Measurements from ENCODE around the gene CDC7.

CDC7 gene

DNA sequence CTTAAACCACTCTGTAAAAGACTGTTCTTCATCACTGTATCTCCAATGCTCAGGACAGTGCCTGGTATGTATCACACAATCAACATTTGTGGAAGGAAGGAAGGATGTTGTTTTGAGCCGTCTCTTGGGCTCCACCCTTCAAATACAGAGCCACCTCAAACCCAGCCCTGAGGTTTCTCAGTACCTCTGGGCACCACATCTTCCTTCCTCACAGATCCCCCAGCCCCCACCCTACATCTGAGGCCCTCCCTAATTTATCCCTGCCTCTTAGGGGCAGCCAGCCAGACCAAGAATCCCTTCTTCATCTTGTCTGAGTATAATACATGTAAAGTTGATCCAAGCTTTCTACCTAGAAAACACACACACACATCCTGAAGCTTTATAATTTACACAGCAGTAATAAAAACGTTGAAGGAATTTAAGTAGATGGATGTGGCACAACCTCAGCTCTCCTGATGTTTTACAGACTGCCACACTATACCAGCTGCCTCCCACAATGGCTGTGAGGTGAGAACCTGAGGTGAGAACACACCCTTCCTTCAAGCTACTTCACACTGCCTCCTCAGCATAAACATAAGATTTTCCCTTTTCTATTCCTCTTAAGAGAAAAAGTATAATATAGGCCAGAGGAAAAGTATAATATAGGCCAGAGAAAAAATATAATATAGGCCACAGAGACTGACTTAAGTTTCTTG is 48.5 kb downstream of the CDC7 start:
- DNase-seq = no peak

DNA sequence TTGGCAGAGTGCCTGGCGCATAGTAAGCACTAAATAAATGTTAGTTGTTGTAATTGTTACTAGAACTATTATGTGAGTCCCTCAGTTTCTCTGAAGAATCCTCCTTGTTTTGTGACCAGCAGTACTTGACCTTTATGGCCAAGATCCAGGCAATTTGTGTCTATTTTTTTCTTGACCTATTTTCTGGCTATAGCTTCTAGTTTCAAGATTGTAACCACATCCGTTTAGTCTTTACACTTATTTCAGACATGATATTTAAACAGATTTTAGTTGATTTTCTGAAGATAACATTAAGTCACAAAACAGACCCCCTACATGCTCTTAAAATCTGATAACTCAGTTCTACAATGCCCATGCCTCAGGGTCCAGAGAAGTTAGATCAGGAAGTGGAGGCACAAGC is 50.3 kb downstream of the CDC7 start:
- DNase-seq = no peak

DNA sequence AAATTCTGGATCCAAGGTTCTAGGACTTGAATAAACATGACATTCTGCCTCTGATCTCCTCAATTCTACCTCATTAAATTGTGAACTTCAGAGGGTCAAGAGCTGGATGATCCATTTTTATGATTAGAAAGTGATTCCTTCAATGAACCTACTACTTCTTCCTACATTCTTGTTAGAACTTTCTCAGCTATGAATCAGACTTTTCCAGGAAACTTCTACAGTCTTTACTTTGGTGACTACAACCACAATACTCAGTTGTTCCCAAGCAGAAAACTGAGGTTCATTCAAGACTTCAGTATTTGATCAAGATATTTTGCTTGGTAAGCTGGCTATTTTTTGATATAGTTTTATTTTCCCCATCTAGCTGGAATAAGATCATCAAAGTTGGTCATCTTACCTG is 51.4 kb downstream of the CDC7 start:
- DNase-seq = no peak

DNA sequence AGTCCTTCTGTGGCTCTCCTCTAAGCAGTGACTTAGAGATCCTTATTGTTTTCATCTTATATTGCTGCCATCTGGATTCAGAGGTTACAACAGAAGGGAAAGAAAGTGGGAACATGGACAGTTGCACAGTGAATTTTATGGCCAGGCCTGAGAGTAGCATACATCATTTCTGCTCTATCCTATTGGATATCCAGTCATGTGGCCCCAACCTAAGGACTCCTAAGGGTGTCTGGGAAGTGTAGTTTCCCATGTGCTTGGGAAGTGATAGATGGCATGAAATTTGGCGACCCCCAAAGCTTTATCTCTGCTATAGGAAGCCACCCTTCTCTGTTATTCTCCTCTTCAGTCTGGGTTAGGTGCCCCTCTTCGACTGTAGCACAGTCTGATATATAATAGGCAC is 51.9 kb downstream of the CDC7 start:
- no peak for DNase-seq

DNA sequence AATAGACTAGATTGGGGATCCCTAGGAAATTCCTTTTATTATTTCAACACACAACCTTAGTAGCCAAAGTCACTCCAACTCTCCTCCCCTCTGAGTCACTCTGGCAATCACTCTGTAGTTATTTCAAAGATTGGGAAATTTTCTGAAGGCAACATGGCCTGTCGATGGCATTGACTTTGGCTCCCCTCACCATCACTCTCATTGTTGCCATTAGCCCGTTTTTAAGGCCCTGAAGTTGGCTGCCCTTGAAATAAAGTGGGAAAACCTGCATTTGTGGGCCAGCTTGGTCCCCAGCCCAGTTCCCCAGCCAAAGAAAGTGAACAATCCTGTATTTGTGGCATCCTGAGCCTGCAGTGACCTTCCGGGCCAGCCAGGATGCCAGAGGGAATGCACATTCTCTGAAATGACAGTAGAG is 52.5 kb downstream of the CDC7 start:
- no peak for DNase-seq

DNA sequence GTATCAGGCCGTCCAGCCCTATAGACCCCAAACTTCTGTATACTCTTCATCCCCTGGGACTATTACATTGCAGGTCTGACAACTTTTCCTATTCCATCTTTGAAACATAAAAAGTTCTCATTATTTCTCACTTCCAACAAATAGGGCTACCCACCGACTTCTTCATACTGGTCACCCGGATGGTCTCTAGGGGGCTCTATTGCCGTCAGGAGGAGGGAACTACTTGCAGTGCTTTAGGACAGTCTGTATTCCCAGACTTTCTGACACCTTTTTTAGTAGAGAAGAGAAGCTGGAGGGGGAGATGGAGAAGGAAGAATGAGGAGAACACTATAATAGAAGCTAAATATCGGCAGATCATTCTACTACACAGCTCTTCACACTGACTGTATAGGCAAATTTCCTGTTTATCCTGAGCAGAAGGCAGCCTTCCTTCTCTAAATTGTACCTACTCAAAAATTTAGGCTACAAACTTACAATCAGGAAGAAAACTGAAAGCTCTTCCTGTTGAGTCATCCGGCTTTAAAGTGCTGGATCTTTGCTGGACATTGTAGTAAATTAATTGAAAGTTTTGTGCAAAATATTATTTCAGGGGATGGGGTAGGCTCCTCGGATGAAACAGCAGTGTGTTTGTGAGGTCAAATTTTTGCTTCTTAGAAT is 54.6 kb downstream of the CDC7 start:
- no peak for DNase-seq

DNA sequence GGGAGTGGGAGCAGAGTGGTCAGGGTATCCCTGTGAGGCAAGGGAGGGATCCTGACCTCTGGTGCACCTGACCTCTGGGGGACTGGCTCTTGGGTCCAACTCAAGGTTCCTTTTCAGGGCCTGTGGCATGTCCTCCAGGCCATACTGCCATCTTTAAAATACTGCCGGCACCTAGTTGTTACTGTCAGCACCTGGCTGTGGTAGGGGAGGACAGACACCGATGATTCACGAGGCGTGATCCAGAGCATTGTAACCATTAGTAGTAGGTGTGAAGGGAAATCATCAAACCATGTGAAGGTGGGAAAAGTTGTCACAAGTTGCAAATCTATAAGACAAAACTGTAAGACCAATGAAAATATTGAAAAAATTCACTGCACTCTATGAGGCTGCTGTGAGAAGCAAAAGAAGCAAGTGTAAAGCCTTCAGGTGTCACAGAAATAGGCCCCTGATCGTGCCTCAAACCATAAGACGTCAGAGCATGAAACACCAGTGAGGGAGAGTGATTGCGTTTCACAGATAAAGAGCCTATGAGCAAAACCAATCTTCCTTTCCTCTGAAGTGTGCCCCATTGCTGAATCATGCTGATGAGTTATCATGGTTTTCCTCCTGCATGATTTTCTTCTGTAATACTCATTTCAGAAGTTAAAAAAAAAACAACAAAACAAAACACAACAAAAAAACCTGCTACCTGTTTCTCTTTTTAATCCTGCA is 55.3 kb downstream of the CDC7 start:
- peak; percentile 38 for DNase-seq

DNA sequence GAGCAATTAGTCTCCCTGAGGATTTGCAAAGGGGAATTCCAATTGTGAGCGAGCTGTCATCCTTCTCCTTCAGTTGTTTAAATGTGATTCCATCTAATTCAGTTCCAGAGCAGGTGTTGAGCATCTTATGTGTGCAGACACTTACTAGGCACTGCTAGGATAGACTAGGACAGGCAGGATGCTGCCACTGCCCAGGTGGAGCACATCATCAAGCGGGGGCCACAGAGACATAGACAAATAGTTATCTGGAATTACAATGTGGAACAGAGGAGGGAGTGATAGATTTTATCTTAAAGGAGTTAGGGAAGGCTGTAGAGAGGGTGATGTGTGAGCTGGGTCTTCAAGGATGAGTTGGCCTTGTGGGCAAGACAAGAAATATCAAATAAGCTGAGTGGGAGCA is 55.9 kb downstream of the CDC7 start:
- DNase-seq = no peak

DNA sequence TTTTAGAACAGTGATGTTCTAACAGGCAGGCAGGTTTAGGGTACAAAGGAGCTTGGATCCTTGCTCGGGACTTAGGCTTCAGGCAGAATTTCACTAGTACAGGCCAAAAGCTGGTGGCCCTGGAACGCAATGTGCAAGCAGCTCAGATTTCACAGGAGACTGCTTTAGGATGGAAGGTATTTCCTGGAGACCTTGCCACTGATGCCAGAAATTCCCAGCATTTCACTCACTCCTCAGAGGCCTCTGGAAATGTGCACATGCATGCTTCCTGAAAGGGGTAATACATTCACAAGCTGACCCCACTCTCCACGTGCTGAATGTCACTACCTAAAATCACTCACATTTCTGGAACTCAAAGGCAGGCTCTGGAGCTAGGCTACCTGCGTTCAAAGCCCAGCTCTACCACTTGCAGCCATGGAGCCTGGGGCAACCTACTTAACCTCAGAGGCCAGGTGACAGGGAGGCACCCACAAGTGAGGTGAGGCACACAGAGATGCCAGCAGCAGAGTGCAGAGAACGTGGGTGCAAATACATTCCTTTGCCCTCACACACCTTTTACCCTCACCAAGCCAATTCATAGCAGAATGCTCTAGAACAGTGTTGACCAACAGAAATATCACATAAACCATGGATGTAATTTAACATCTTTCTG is 56.5 kb downstream of the CDC7 start:
- no peak for DNase-seq

DNA sequence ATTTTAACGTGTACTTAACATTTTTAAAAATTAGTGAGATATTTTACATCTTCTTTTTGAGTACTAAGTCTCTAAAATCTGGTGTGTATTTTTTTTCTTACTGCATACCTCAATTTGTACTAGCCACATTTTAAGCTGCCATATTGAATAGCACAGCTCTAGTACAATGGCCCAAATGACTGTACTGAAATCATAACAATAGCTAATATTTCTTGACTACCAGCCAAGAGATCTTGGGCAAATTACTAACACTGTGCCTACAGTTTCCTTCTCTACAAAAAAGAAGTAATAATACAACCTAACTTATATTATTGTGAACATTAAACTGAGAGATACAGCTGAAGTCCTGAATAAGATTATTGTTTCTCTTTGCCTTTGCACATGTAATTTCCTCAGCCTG is 57.2 kb downstream of the CDC7 start:
- no peak for DNase-seq

DNA sequence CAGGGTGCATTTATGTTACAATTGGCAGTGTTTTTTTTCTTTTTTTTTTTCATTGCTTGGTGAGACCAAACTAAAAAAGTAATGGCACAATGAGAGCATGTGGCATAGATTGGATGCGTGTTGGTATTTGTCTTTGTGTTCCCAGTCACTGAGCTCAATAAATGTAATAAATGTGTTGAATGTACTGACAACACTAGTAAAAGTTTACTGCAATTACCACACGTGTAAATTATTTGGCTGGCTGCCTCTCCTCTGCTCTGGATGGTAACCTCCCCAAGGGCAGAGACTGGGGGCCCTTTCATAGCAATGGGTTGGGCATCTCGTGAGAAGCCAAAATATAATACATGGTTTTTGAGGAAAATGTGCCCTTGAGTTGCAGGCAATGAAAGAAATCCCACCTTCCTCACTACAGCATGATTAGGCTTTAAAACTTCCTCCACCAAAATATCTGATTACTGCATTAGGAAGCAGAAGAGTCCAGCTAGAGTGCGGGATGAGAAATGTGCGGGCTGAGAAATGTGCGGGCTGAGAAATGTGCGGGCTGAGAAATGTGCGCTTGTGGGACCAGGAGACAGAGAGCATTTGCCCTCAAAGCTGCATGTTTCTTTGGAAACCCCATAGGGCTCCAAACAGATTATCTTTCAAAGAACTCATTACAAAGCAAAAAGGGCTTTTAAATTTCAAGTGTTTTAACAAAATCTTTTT is 58.5 kb downstream of the CDC7 start:
- DNase-seq = no peak

DNA sequence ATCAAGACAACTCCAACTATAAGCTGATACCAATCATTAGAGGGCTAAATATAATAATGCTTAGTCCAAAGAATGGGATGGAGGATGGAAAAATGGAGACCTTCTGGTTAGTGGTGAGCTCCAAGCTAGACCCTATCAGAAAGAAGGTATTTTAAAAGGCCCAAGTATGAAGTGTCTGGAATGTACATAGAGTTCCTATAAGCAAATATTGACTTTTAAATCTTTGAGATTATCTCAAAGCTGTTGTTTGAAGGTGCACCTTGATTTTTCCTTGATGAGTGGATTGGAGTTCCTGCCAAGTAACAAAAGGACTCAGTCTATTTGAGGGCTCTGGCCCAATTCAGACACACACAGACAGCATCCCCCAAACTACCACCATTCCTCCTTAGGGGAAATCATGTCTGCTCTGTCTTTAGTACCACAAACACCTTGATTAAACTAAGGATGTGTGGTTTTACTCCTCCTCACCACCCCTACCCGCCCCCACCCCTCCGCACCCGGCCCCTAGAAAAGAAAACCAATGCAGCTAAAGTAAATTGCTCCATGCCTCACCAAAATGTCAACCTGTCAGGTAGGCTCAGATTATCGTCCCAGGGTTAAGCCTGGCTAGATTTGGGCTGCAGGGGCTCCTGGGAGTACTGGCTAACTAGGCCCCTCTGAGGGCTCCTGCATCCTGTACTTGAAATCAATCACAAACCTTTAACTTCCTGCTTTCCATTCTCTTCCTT is 59.4 kb downstream of the CDC7 start:
- DNase-seq = no peak

DNA sequence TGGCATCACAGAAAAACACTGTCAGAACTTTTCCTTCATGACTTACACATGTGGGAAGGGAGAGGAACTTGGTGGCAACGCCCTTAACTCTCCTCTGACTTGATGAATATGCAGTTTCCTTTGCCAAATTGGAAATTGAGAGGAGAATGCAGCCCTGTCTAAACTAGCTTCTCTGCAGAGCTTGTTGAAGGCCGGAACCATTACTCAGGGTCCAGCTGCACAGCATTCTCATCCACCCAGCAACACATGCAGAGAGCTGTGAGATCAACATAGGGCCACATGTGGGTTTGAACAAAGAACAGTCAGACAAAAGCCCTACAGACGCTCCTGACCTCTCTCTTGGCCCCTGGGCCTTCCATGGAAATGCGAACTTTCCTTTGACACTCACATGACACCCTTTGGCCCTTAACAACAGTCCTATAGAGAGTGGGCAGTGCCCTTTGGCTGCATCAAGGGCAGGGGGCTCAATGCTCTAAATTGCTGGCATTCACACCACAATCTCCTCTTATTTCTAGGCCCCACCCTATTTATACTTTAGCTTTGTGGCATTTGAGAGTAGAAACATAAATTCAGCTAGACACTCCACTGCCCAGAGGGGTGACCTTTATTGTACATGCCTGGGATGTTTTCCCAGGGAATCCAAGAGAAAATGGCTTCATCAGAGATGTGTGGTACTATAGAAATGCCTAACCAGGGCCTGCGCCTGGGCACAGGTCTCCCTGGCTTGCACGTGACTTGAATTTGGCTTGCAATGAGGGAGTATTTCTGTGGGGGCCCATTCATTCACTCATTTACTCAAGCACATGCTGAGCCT is 64.4 kb downstream of the CDC7 start:
- DNase-seq = no peak

DNA sequence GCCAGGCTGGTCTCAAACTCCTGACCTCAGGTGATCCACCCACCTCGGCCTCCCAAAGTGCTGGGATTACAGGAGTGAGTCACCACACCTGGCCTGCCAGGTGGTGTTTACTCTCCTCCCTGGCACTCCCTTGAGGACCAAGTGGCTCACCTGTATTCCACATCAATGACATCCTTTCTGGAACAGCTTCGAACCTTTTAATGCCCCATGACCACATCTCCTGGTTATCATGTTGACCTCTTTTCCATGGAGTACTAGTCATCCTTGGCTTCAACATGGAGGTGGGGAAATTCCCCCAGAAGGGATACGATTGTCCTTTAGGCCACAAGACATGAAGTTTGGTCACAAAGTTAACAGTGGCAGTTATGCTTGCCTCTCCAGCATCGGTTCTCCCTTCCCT is 66.9 kb downstream of the CDC7 start:
- no peak for DNase-seq

DNA sequence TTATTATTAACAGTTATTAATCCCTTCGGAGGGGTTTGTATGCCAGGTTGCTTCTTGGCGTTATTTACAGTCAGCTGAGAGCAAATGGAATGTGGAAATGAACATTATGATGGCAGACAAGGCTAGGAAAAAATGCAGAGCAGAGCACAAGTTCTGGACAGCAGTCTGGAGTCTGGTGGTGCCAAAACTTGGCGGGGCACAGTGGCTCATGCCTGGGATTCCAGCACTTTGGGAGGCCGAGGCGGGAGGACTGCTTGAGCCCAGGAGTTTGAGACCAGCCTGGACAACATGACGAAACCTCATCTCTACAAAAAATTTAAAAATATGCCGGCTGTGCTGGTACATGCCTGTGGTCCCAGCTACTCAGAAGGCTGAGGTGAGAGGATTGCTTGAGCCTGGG is 67.6 kb downstream of the CDC7 start:
- no peak for DNase-seq

DNA sequence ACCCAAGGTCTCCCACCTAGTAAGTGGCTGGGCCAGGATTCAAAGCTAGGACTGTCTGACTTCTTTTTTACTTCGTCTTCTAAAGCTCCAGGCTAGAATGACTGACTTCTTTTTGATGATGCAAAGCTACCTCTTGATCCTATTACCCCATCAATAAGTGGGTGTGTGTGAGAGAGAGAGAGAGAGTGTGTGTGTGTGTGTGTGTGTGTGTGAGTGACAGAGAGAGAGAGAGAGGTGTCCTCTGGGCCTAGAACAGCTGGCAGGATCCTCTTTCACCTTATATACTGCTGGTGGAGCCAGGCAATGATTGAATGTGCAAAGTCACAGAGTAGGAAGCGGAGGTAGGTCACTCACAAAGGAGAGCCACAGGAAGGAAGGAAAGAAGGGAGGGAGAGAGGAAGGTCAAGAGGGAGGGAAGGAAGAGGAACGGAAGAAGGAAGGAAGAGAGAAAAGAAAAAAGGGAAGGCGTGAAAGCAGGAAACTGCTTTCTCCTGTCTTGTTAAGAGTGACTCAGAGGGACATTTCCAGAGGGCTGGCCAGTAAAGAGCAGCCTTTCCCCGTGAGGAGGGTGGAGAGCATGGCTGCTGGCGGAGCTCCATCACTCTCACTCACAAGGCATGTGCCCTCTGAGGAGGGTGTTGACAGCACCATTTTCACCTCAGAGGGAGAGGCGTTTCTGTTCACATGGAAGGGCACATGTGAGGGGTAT is 68.9 kb downstream of the CDC7 start:
- DNase-seq = no peak

DNA sequence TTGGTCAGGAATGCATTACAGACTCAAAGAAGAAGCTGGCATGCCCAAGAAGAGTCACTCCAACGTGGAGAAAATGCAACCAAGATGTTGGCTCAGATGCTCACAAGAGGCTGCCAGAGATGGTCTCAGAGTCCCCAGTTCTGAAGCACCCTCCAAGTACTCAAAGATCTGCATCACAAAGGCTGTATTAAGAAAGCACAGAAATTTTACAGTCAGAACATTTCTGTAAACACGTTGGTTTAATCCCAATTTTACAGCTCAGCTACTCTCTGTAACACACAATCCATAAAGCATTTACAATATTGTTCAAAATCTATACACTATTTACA is 69.4 kb downstream of the CDC7 start:
- no peak for DNase-seq

DNA sequence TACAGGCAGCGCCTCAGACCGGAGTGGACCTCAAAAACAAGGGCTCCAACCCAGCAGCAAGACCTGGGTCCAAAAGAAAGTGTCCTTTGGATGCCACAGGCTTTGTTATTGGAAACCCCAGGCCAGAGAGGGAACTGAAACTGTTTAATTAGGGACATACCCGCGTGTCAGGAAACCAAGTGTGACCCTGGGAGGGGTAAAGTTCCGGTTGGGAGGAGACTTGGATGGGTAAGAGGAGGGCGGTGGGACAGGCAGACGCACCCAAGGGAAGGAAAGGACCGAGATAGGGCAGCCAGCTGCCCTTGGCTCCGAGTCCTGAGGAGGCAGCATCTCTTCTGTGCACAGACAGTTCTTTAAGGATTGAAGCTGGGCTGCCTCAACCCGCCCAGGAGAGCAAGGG is 71.4 kb downstream of the CDC7 start:
- no peak for DNase-seq

Measured in activated CD4-positive, CD25-positive, alpha-beta regulatory T cell treated with anti-CD3 and anti-CD28 coated beads, Interleukin-2, amount 50 U/mL, for 72 hours (primary cell).